H1 (cell line): ENCODE data around the gene ADAM12. TPM values are rescaled to one million over a fixed set of nuclear protein-coding genes. Genes with fewer than 3 reads are reported as not detected.

Source experiments
- CTCF ChIA-PET: fragments of 300-600 bp; sonication (Branson Sonifier 250); formaldehyde crosslinking; loops from one replicate; lab custom pipeline; 2021; ENCODE audit not compliant: partially characterized antibody; lab: Charles Lee
- POLR2A ChIA-PET: fragments of 300-600 bp; sonication (Branson Sonifier 250); formaldehyde crosslinking; loops from one replicate; lab custom pipeline; 2021; ENCODE audit warnings: inconsistent platforms; ENCODE audit not compliant: partially characterized antibody; lab: Charles Lee
- DNase-seq, 2 experiments: peaks; one replicate each; pipeline versions ENCODE4 v3.0.0 to v3.0.0-alpha.2; 2010 to 2022; ENCODE audit warnings: low spot score in 2 of 2, low read depth in 1 of 2, mixed read lengths in 1 of 2
- FAIRE-seq: peaks from 2 replicates; lab custom pipeline; 2011; peaks lifted over from hg19 to GRCh38; lab: Jason Lieb, UNC
- H2AFZ ChIP-seq: 2 replicates; pipeline ENCODE4 v1.8.1; 2012; ENCODE audit warnings: low read length, inconsistent platforms
- H2AK5ac ChIP-seq: 2 replicates; pipeline ENCODE4 v1.6.1; 2013; ENCODE audit warnings: low read depth, low read length
- H2BK120ac ChIP-seq: replicated peaks from 2 replicates; pipeline ENCODE3; 2013; ENCODE audit warnings: low read depth, low read length, inconsistent platforms
- H2BK12ac ChIP-seq: 2 replicates; pipeline ENCODE4 v1.6.1; 2013; ENCODE audit warnings: low read depth, low read length
- H2BK15ac ChIP-seq: 2 replicates; pipeline ENCODE4 v1.6.1; 2013; ENCODE audit warnings: low read length
- H2BK20ac ChIP-seq: 2 replicates; pipeline ENCODE4 v1.6.1; 2013; ENCODE audit warnings: low read length
- H2BK5ac ChIP-seq: 2 replicates; pipeline ENCODE4 v1.6.1; 2013; ENCODE audit warnings: low read depth, low read length
- H3K14ac ChIP-seq: 2 replicates; pipeline ENCODE4 v1.6.1; 2013; ENCODE audit warnings: inconsistent platforms; ENCODE audit not compliant: insufficient read length
- H3K18ac ChIP-seq: 2 replicates; pipeline ENCODE4 v1.6.1; 2013; ENCODE audit warnings: low read length; ENCODE audit errors: extremely low read depth
- H3K23ac ChIP-seq: 2 replicates; pipeline ENCODE4 v1.6.1; 2013; ENCODE audit warnings: inconsistent platforms; ENCODE audit not compliant: insufficient read length
- H3K23me2 ChIP-seq: 2 replicates; pipeline ENCODE4 v1.6.1; 2013; ENCODE audit warnings: low read depth, low read length
- H3K27ac ChIP-seq: 2 replicates; pipeline ENCODE4 v1.6.1; 2011; ENCODE audit warnings: low read depth, low read length, inconsistent platforms
- H3K27me3 ChIP-seq, 4 experiments: replicated peaks in 1 of 4; 1 replicate in 1 of 4; 2 replicates in 3 of 4; pipeline versions ENCODE4 v1.6.1 to v1.8.1; 2011 to 2013; ENCODE audit warnings: low read length in 3 of 4, mild to moderate bottlenecking in 3 of 4, inconsistent platforms in 2 of 4, mixed read lengths in 2 of 4, moderate library complexity in 1 of 4; ENCODE audit not compliant: control insufficient read depth in 3 of 4, insufficient read depth in 3 of 4; ENCODE audit errors: extremely low read depth in 1 of 4
- H3K36me3 ChIP-seq, 4 experiments: 2 replicates each; pipeline versions ENCODE4 v1.6.1 to v1.8.1; 2011 to 2013; ENCODE audit warnings: mild to moderate bottlenecking in 4 of 4, low read length in 3 of 4, moderate library complexity in 2 of 4, control low read depth in 1 of 4, inconsistent platforms in 1 of 4; ENCODE audit not compliant: insufficient read depth in 4 of 4, control insufficient read depth in 2 of 4
- H3K4ac ChIP-seq: replicated peaks from 2 replicates; pipeline ENCODE3; 2013; ENCODE audit warnings: low read length, low read depth, mixed read lengths, inconsistent platforms; ENCODE audit not compliant: insufficient read length
- H3K4me1 ChIP-seq, 4 experiments: replicated peaks in 1 of 4; 1 replicate in 1 of 4; 2 replicates in 3 of 4; pipeline versions ENCODE4 v1.6.1 to v1.8.1; 2011 to 2013; ENCODE audit warnings: low read length in 3 of 4, inconsistent platforms in 2 of 4, mixed read lengths in 1 of 4; ENCODE audit not compliant: insufficient read depth in 4 of 4, control insufficient read depth in 3 of 4
- H3K4me2 ChIP-seq, 2 experiments: 2 replicates each; pipeline versions ENCODE4 v1.6.1 to v1.8.1; 2011 to 2013; ENCODE audit warnings: low read depth in 2 of 2, low read length in 2 of 2, control low read depth in 1 of 2, inconsistent platforms in 1 of 2, mild to moderate bottlenecking in 1 of 2; ENCODE audit not compliant: insufficient read depth in 1 of 2
- H3K4me3 ChIP-seq, 4 experiments: fragments of 200-600, 300-600 bp in 1 of 4; sonication (generic), shearing (Covaris generic), sonication (Bioruptor Twin) in 1 of 4; 2 replicates each; pipeline versions ENCODE4 v1.5.1 to v1.8.1; 2011 to 2016; ENCODE audit warnings: low read length in 4 of 4, low read depth in 3 of 4, control low read depth in 2 of 4, inconsistent platforms in 2 of 4, mild to moderate bottlenecking in 2 of 4, mixed read lengths in 1 of 4, moderate library complexity in 1 of 4; ENCODE audit not compliant: insufficient read depth in 2 of 4; ENCODE audit errors: extremely low read depth in 1 of 4
- H3K56ac ChIP-seq: replicated peaks from 2 replicates; pipeline ENCODE3; 2013; ENCODE audit warnings: low read depth, mild to moderate bottlenecking, mixed read lengths, low read length, inconsistent platforms; ENCODE audit not compliant: insufficient read length
- H3K79me1 ChIP-seq: 2 replicates; pipeline ENCODE4 v1.6.1; 2013; ENCODE audit warnings: low read depth, low read length, control low read depth
- H3K79me2 ChIP-seq, 2 experiments: 2 replicates each; pipeline versions ENCODE4 v1.6.1 to v1.8.1; 2012 to 2013; ENCODE audit warnings: low read length in 2 of 2, mild to moderate bottlenecking in 2 of 2, inconsistent platforms in 1 of 2; ENCODE audit not compliant: insufficient read depth in 2 of 2, control insufficient read depth in 1 of 2
- H3K9ac ChIP-seq, 4 experiments: replicated peaks in 1 of 4; 1 replicate in 1 of 4; 2 replicates in 3 of 4; pipeline versions ENCODE4 v1.6.1 to v1.8.1; 2011 to 2013; ENCODE audit warnings: low read depth in 3 of 4, low read length in 3 of 4, control low read depth in 2 of 4, mild to moderate bottlenecking in 2 of 4, moderate library complexity in 2 of 4, inconsistent platforms in 1 of 4; ENCODE audit errors: extremely low read depth in 1 of 4
- H3K9me3 ChIP-seq, 2 experiments: 2 replicates each; pipeline versions ENCODE4 v1.6.1 to v1.8.1; 2012 to 2013; ENCODE audit warnings: mild to moderate bottlenecking in 2 of 2, moderate library complexity in 2 of 2, control low read depth in 1 of 2, inconsistent platforms in 1 of 2, low read depth in 1 of 2, low read length in 1 of 2, mixed read lengths in 1 of 2; ENCODE audit not compliant: insufficient read depth in 2 of 2
- H4K20me1 ChIP-seq, 2 experiments: replicated peaks in 1 of 2; 2 replicates each; pipeline versions ENCODE3 to v1.8.1; 2011 to 2013; ENCODE audit warnings: inconsistent platforms in 2 of 2, low read length in 2 of 2, mild to moderate bottlenecking in 1 of 2; ENCODE audit not compliant: insufficient read depth in 2 of 2, control insufficient read depth in 1 of 2
- H4K5ac ChIP-seq: 2 replicates; pipeline ENCODE4 v1.6.1; 2013; ENCODE audit warnings: low read length, low read depth, mixed read lengths, inconsistent platforms; ENCODE audit not compliant: insufficient read length
- H4K8ac ChIP-seq: 2 replicates; pipeline ENCODE4 v1.8.0; 2013; ENCODE audit warnings: mild to moderate bottlenecking, moderate library complexity, low read length, inconsistent platforms; ENCODE audit not compliant: insufficient read depth; ENCODE audit errors: extremely low read depth
- H4K91ac ChIP-seq: replicated peaks from 2 replicates; pipeline ENCODE3; 2013; ENCODE audit warnings: low read length, mixed read lengths, inconsistent platforms; ENCODE audit not compliant: insufficient read length
- FOSL1 ChIP-seq: IDR thresholded peaks from 2 replicates; pipeline ENCODE4 v1.6.1; 2011; ENCODE audit warnings: mild to moderate bottlenecking, low read depth, low read length, moderate library complexity; ENCODE audit not compliant: insufficient read depth
- GTF2F1 ChIP-seq: IDR thresholded peaks from 2 replicates; pipeline ENCODE4 v1.6.1; 2012; ENCODE audit warnings: low read depth, low read length, improper control_type of control experiment, borderline replicate concordance
- JUND ChIP-seq: IDR thresholded peaks from 2 replicates; pipeline ENCODE4 v1.6.1; 2011; ENCODE audit warnings: mild to moderate bottlenecking, improper control_type of control experiment, low read length
- KDM1A ChIP-seq: fragments of 200-600, 300-600 bp; sonication (generic); IDR thresholded peaks from 2 replicates; pipeline ENCODE4 v1.7.1; 2016; ENCODE audit warnings: mild to moderate bottlenecking, low read length, borderline replicate concordance
- RAD21 ChIP-seq, 2 experiments: IDR thresholded peaks in 1 of 2; conservative IDR thresholded peaks in 1 of 2; 2 replicates each; pipeline ENCODE4 v1.6.1; 2011; ENCODE audit warnings: low read depth in 2 of 2, low read length in 2 of 2, improper control_type of control experiment in 1 of 2, inconsistent platforms in 1 of 2, mild to moderate bottlenecking in 1 of 2, moderate library complexity in 1 of 2
- RBBP5 ChIP-seq: IDR thresholded peaks from 2 replicates; pipeline ENCODE4 v1.7.1; 2012; ENCODE audit warnings: low read depth, mild to moderate bottlenecking, inconsistent platforms, low read length, moderate library complexity, borderline replicate concordance
- TAF7 ChIP-seq: optimal IDR thresholded peaks from 2 replicates; pipeline ENCODE3; 2011; ENCODE audit warnings: low read depth, mild to moderate bottlenecking, inconsistent platforms, low read length, moderate library complexity, borderline replicate concordance
- TCF12 ChIP-seq: IDR thresholded peaks from 2 replicates; pipeline ENCODE4 v1.6.1; 2011; ENCODE audit warnings: low read depth, mild to moderate bottlenecking, low read length
- WGBS, 2 experiments: shearing (Covaris generic) in 1 of 2; methylation state at CpG; one replicate each; pipeline versions ENCODE4 v1.1.6 to v1.1.7; 2013 to 2015; ENCODE audit warnings: low lambda C conversion rate in 2 of 2, mixed read lengths in 2 of 2, inconsistent platforms in 1 of 2, low coverage in 1 of 2, missing lambda C conversion rate in 1 of 2; ENCODE audit not compliant: insufficient replicate concordance in 2 of 2, insufficient coverage in 1 of 2, insufficient read length in 1 of 2; ENCODE audit errors: extremely low coverage in 1 of 2, missing lambda C conversion rate in 1 of 2; 5-methylcytosine and 5-hydroxymethylcytosine counted together
- polyA plus RNA-seq, 7 experiments: library from polyadenylated mRNA; depleted of rRNA in 3 of 7; stranded (reverse) in 5 of 7; unstranded in 2 of 7; fragments of >200 nt in 5 of 7; fragments of 200-250 nt in 2 of 7; gene quantifications; 1 replicate in 5 of 7; 2 replicates in 1 of 7; 4 replicates in 1 of 7; pipeline versions ENCODE4 v1.2.1 to v1.2.3, GENCODE V29; 2011 to 2013; ENCODE audit warnings: missing spikeins in 2 of 7, mixed read lengths in 2 of 7
- total RNA-seq: library from RNA; stranded (reverse); fragmentation: NEBNext Ultra II Directional; extraction: Animal tissue kit (Norgen Biotek cat#: 25700); gene quantifications from 2 replicates; pipeline ENCODE4 v1.2.1, GENCODE V29; 2021

The ADAM12 gene
- total and polyA plus RNA-seq, 2 of the 8 experiments (the other 6 are each of a cell fraction or from before 2014, with no cell fraction given) = 0.07 to 0.17 TPM

DNA sequence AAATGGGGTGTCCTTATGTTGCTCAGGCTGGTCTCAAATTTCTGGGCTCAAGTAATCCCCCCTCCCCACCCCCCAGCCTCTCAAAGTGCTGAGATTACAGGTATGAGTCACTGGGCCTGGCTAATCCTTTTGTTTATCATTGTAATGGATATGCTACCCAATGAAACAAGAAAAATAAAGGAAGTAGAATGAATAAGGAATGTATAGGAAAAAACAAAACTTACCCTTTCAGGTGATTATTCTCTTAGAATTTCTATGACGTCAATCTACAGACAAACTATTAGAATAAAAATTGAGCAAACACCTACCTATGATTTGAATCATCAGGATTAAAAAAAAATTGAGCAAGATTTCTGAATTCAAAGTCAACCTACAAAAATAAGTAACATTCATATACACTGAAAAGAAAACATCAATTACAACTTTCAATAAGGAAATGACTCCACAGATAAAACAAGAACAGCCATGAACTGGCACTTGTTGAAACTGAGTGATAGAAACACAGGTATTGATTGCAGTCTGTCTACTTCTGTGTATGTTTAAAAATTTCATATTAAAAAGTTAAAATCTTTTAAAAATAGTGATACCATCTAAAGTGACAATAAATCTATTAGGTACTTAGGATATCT is 12.2 kb downstream of the ADAM12 start:
- Histone ChIP-seq H2AFZ (no peak overlapping the region), H3K9me3 (peaks cover 0 to 19% of the 10 kb centered on the region in 2 experiments; a peak in 2 of 4 replicates), H2BK12ac (no peak overlapping the region), H3K79me1 (no peaks in the 10 kb centered on the region), H3K56ac (no peak overlapping the region), H3K36me3 (no peaks in the 10 kb centered on the region), H3K14ac (no peak overlapping the region), H2BK15ac (no peak overlapping the region), H3K9ac (no peak overlapping the region), H3K4ac (no peak overlapping the region), H2BK5ac (no peak overlapping the region), H4K20me1 (no peaks in the 10 kb centered on the region), H3K79me2 (no peaks in the 10 kb centered on the region), H3K27me3 (no peaks in the 10 kb centered on the region), H4K91ac (no peak overlapping the region), H4K8ac (no peak overlapping the region), H2BK20ac (no peak overlapping the region), H3K23ac (no peak overlapping the region), H4K5ac (no peak overlapping the region), H3K18ac (no peak overlapping the region), H3K4me1 (no peaks in the 10 kb centered on the region), H3K23me2 (no peaks in the 10 kb centered on the region), H3K27ac (no peak overlapping the region), H2BK120ac (no peak overlapping the region), H3K4me2 (no peak overlapping the region), H3K4me3 (no peak overlapping the region), H2AK5ac (no peak overlapping the region)
- POLR2A ChIA-PET = no interaction called here
- 92% methylated on average over 1 of the region's 1 CpG; no CpG with 5 or more reads in 1 of the 2 experiments for WGBS, 2 experiments
- no peak for FAIRE-seq
- TF ChIP-seq TAF7 (no peak), RAD21 (IDR thresholded peaks at IDR 0.05 in 1 of 2, conservative IDR thresholded peaks at IDR 0.05 in 1 of 2; ENCODE audit: low read depth in 2 of 2, low read length in 2 of 2) (no peak), JUND (peak; percentile 71; the same call in 1 of the 2 replicates), KDM1A (no peak), TCF12 (no peak), GTF2F1 (no peak), FOSL1 (no peak), RBBP5 (no peak)
- no peak for DNase-seq
- CTCF ChIA-PET = interaction anchor here (0.6 kb wide), 1 partner anchor 247 kb away, joined by 3 read pairs; no protein-coding TSS in a partner anchor
